K562 (cell line): Measurements from ENCODE around the gene ABL1. TPM values are rescaled to one million over a fixed set of nuclear protein-coding genes. Genes with fewer than 3 reads are reported as not detected.
A peak's percentile ranks its signal among the peaks of the same experiment; 100 is the strongest.

Experiments
- ATAC-seq: fragments of 200-7000 bp; cut with Tn5 transposase; 3 replicates; pipeline ENCODE4 v1.9.1; 2020; ENCODE audit warnings: moderate library complexity
- BruUV-seq: library from RNA; stranded (reverse); fragments of 400-500 nt; replicated peaks from 2 replicates; lab custom pipeline; 2021; lab: Mats Ljungman, UMichigan
- CTCF ChIA-PET: fragments of 300-600 bp; formaldehyde crosslinking; extraction: SDS; loops from one replicate; lab custom pipeline; 2021; ENCODE audit warnings: low intra/inter-chr PET ratio; lab: Yijun Ruan, JAX
- POLR2A ChIA-PET: fragments of 300-600, 350-650 bp; sonication (Branson Sonifier 250); formaldehyde crosslinking; extraction: SDS; loops from one replicate; lab custom pipeline; 2021; ENCODE audit warnings: antibody characterized with exemption, inconsistent platforms; lab: Yijun Ruan, JAX
- DNase-seq, 4 experiments: peaks; one replicate each; pipeline versions ENCODE4 v3.0.0 to v3.0.0-alpha.2; 2011 to 2018; ENCODE audit warnings: low spot score in 3 of 4, mixed read lengths in 3 of 4; ENCODE audit errors: extremely low read depth in 1 of 4
- FAIRE-seq: peaks from 2 replicates; lab custom pipeline; 2011; peaks lifted over from hg19 to GRCh38; lab: Jason Lieb, UNC
- H2AFZ ChIP-seq: 2 replicates; pipeline ENCODE4 v1.6.0; 2011; ENCODE audit warnings: low read depth, low read length, control low read depth, inconsistent platforms
- H3K27ac ChIP-seq: fragments of 200-600 bp; 3 replicates; pipeline ENCODE4 v1.8.0; 2011; ENCODE audit warnings: low read depth, mild to moderate bottlenecking, control low read depth, inconsistent platforms, low read length, moderate library complexity, mixed read lengths; ENCODE audit errors: extremely low read depth
- H3K27me3 ChIP-seq, 2 experiments: fragments of 300-600 bp in 1 of 2; 2 replicates in 1 of 2; 3 replicates in 1 of 2; pipeline versions ENCODE4 v1.6.0 to v1.8.0; 2011; ENCODE audit warnings: inconsistent platforms in 2 of 2, low read length in 2 of 2, mild to moderate bottlenecking in 1 of 2, mixed read lengths in 1 of 2, moderate library complexity in 1 of 2; ENCODE audit not compliant: control insufficient read depth in 2 of 2, insufficient read depth in 2 of 2
- H3K36me3 ChIP-seq: fragments of 300-600 bp; 3 replicates; pipeline ENCODE4 v1.8.0; 2011; ENCODE audit warnings: mild to moderate bottlenecking, low read length, inconsistent platforms; ENCODE audit not compliant: control insufficient read depth, insufficient read depth
- H3K4me1 ChIP-seq, 2 experiments: fragments of 200-600 bp in 1 of 2; replicated peaks in 1 of 2; 2 replicates in 1 of 2; 3 replicates in 1 of 2; pipeline versions ENCODE4 v1.5.1 to v1.8.0; 2011; ENCODE audit warnings: inconsistent platforms in 2 of 2, low read length in 2 of 2, mild to moderate bottlenecking in 1 of 2, mixed read lengths in 1 of 2, moderate library complexity in 1 of 2; ENCODE audit not compliant: control insufficient read depth in 2 of 2, insufficient read depth in 2 of 2
- H3K4me2 ChIP-seq: 2 replicates; pipeline ENCODE4 v1.6.1; 2011; ENCODE audit warnings: low read length, control low read depth, inconsistent platforms, mixed read lengths; ENCODE audit not compliant: insufficient read depth
- H3K4me3 ChIP-seq: fragments of 200-600 bp; sonication (generic), shearing (Covaris generic); 2 replicates; pipeline ENCODE4 v1.5.1; 2016; ENCODE audit warnings: control low read depth, inconsistent platforms
- H3K79me2 ChIP-seq: fragments of 200-600 bp; 3 replicates; pipeline ENCODE4 v1.8.0; 2011; ENCODE audit warnings: low read length, inconsistent platforms; ENCODE audit not compliant: control insufficient read depth, insufficient read depth
- H3K9ac ChIP-seq, 2 experiments: 2 replicates each; pipeline versions ENCODE4 v1.6.0 to v1.6.1; 2011; ENCODE audit warnings: low read depth in 2 of 2, low read length in 2 of 2, control low read depth in 1 of 2, inconsistent platforms in 1 of 2, mild to moderate bottlenecking in 1 of 2, mixed read lengths in 1 of 2; ENCODE audit not compliant: insufficient read depth in 1 of 2
- H3K9me1 ChIP-seq: one replicate; pipeline ENCODE4 v1.6.0; 2011; ENCODE audit warnings: inconsistent platforms, mild to moderate bottlenecking, low read length, moderate library complexity; ENCODE audit not compliant: control insufficient read depth, insufficient read depth
- H3K9me3 ChIP-seq: replicated peaks from 2 replicates; pipeline ENCODE4 v1.5.1; 2011; ENCODE audit warnings: low read depth, low read length, inconsistent platforms; ENCODE audit not compliant: control insufficient read depth, insufficient read depth
- H4K20me1 ChIP-seq: replicated peaks from 2 replicates; pipeline ENCODE4 v1.6.1; 2011; ENCODE audit warnings: low read length, inconsistent platforms, mixed read lengths; ENCODE audit not compliant: control insufficient read depth, insufficient read depth
- BRD4 ChIP-seq: fragments of 200-600 bp; sonication (generic); IDR thresholded peaks from 2 replicates; pipeline ENCODE4 v1.6.1; 2017; ENCODE audit warnings: inconsistent platforms
- DACH1 ChIP-seq: fragments of 450-650 bp; IDR thresholded peaks from 2 replicates; pipeline ENCODE4 v1.6.1; 2018; ENCODE audit not compliant: partially characterized antibody
- DIDO1 ChIP-seq: fragments of 450-650 bp; IDR thresholded peaks from 2 replicates; pipeline ENCODE4 v1.6.1; 2016; ENCODE audit warnings: low read depth, missing biosample characterization, missing genetic modification characterization
- HDAC6 ChIP-seq: IDR thresholded peaks from 2 replicates; pipeline ENCODE4 v1.6.1; 2012; ENCODE audit warnings: low read depth, mild to moderate bottlenecking, control low read depth, inconsistent platforms, low read length, moderate library complexity
- JUN ChIP-seq, 2 experiments: sonication (generic) in 1 of 2; formaldehyde crosslinking in 1 of 2; IDR thresholded peaks; 2 replicates each; pipeline versions ENCODE4 v1.6.1 to v1.8.0; 2012 to 2022; ENCODE audit warnings: borderline replicate concordance in 2 of 2, mild to moderate bottlenecking in 2 of 2, improper control_type of control experiment in 1 of 2, low read depth in 1 of 2, low read length in 1 of 2, missing genetic modification reagents in 1 of 2
- KLF13 ChIP-seq: fragments of 450-650 bp; IDR thresholded peaks from 2 replicates; pipeline ENCODE4 v1.6.1; 2016; ENCODE audit warnings: missing genetic modification characterization, low read depth, mild to moderate bottlenecking, missing compliant biosample characterization, moderate library complexity, borderline replicate concordance
- PHB ChIP-seq: fragments of 250-450 bp; sonication (Bioruptor Pico); IDR thresholded peaks from 2 replicates; pipeline ENCODE4 v1.5.0; 2021
- POLR2H ChIP-seq: IDR thresholded peaks from 2 replicates; pipeline ENCODE4 v1.6.1; 2016; ENCODE audit warnings: missing genetic modification characterization, low read depth, mild to moderate bottlenecking, control low read depth, missing compliant biosample characterization, moderate library complexity
- SFPQ ChIP-seq: fragments of 200-400 bp; formaldehyde crosslinking; IDR thresholded peaks from 2 replicates; pipeline ENCODE4 v1.6.1; 2017; ENCODE audit warnings: mild to moderate bottlenecking, low read depth, low read length, moderate library complexity
- SRSF3 ChIP-seq: fragments of 200-400 bp; formaldehyde crosslinking; IDR thresholded peaks from 2 replicates; pipeline ENCODE4 v1.6.1; 2016; ENCODE audit warnings: mild to moderate bottlenecking, low read length, moderate library complexity; ENCODE audit not compliant: insufficient read depth
- TAF1 ChIP-seq: IDR thresholded peaks from 2 replicates; pipeline ENCODE4 v1.6.1; 2011; ENCODE audit warnings: mild to moderate bottlenecking, low read length, moderate library complexity; ENCODE audit not compliant: insufficient read depth, control insufficient read depth, severe bottlenecking; ENCODE audit errors: extremely low read depth
- TAL1 ChIP-seq: fragments of 450-650 bp; IDR thresholded peaks from 2 replicates; pipeline ENCODE4 v1.6.1; 2016; ENCODE audit warnings: mild to moderate bottlenecking
- ZBTB43 ChIP-seq: sonication (generic); formaldehyde crosslinking; IDR thresholded peaks from 2 replicates; pipeline ENCODE4 v1.8.0; 2023; ENCODE audit warnings: mild to moderate bottlenecking, missing genetic modification reagents
- ZNF699 ChIP-seq: fragments of 250-450 bp; sonication (Bioruptor Pico); IDR thresholded peaks from 2 replicates; pipeline ENCODE4 v1.8.0; 2021; ENCODE audit warnings: mild to moderate bottlenecking, moderate library complexity; ENCODE audit not compliant: insufficient replicate concordance
- ZNF77 ChIP-seq: fragments of 250-450 bp; sonication (Bioruptor Pico); IDR thresholded peaks from 2 replicates; pipeline ENCODE4 v1.5.0; 2020
- WGBS: fragments of 100-300 bp; shearing (Covaris generic); methylation state at CpG from one replicate; pipeline ENCODE4 v1.1.6; 2016; ENCODE audit warnings: low coverage, mixed read lengths; ENCODE audit not compliant: insufficient coverage; ENCODE audit errors: missing lambda C conversion rate; 5-methylcytosine and 5-hydroxymethylcytosine counted together
- in situ Hi-C: fragments of 300-500 bp; cut with MboI; formaldehyde crosslinking; loops from 4 replicates; pipeline ENCODE4 v1.15.0; 2018; ENCODE audit warnings: inconsistent platforms, mixed read lengths
- intact Hi-C: fragments of 100-400 bp; cut with micrococcal nuclease; formaldehyde crosslinking; loops from 2 replicates; pipeline ENCODE4 v1.14.2; 2022
- polyA plus RNA-seq, 8 experiments: library from polyadenylated mRNA; depleted of rRNA in 4 of 8; stranded (reverse) in 5 of 8; unstranded in 3 of 8; fragments of >200 nt; fragmentation: Nextera tagmentation in 2 of 8; fragmentation: Illumina TruSeq in 1 of 8; extraction: Ambion mirVana in 2 of 8; extraction: Trizol in 1 of 8; gene quantifications; 2 replicates each; pipeline versions ENCODE4 v1.2.1 to v1.2.3, GENCODE V29; 2011 to 2014; ENCODE audit warnings: inconsistent platforms in 1 of 8, missing spikeins in 1 of 8
- total RNA-seq, 7 experiments: library from RNA; depleted of rRNA in 6 of 7; stranded (reverse); fragments of >200 nt in 6 of 7; fragmentation: Illumina TruSeq in 2 of 7; extraction: Trizol in 2 of 7; gene quantifications; 2 replicates each; pipeline versions ENCODE4 v1.2.1 to v1.2.3, GENCODE V29; 2011 to 2021; ENCODE audit warnings: low replicate concordance in 1 of 7

Gene ABL1
- total and polyA plus RNA-seq, 9 of the 15 experiments (the other 6 are each of a cell fraction or from before 2014, with no cell fraction given), result 1.5 to 130 (median 37.8) TPM

GRCh38 chr9:130894546-130894945 lies 59.5 kb downstream of the ABL1 start (continued):
- no peak for TF ChIP-seq ZNF699 (CRISPR knock-in tag)

GRCh38 chr9:130895038-130895437 lies 60.0 kb downstream of the ABL1 start:
- Histone ChIP-seq H4K20me1 (peaks cover 91% of the 10 kb centered on the region), H3K4me2 (no peak overlapping the region), H3K4me3 (no peak overlapping the region)
- TF ChIP-seq JUN (IDR thresholded peaks at IDR 0.05; ENCODE audit: borderline replicate concordance, low read depth, low read length), result no peak
- no peak for TF ChIP-seq JUN (CRISPR knock-in tag; IDR thresholded peaks at IDR 0.05; ENCODE audit: borderline replicate concordance)
- TF ChIP-seq TAL1, result no peak
- no peak for TF ChIP-seq ZBTB43 (CRISPR knock-in tag)
- no peak for TF ChIP-seq BRD4
- no peak for TF ChIP-seq DACH1
- no peak for TF ChIP-seq SRSF3
- TF ChIP-seq TAF1, result no peak
- no peak for TF ChIP-seq ZNF77
- no peak for TF ChIP-seq DIDO1 (tag)
- TF ChIP-seq KLF13, result no peak
- TF ChIP-seq SFPQ, result no peak
- no peak for TF ChIP-seq POLR2H (tag)
- no peak for TF ChIP-seq PHB
- no peak for TF ChIP-seq HDAC6
- TF ChIP-seq, all 486 proteins: peak for 0
- ATAC-seq (peak; percentile 1), FAIRE-seq (no peak), DNase-seq (peak in 2 of 4 experiments; percentile 67 to 76)
- Histone ChIP-seq H3K36me3 (peaks cover 11% of the 10 kb centered on the region; the same call in 2 of the 3 replicates), H3K4me1 (peaks cover 6 to 64% of the 10 kb centered on the region in 2 experiments; a peak in 4 of 5 replicates), H3K9ac (peak overlapping the region in 1 of 2 experiments; percentile 40; a peak in 1 of 4 replicates), H3K9me1 (peaks cover 8% of the 10 kb centered on the region), H3K27ac (no peak overlapping the region), H3K9me3 (no peaks in the 10 kb centered on the region), H3K79me2 (no peaks in the 10 kb centered on the region), H3K27me3 (peaks cover 30 to 44% of the 10 kb centered on the region in 2 experiments), H2AFZ (no peak overlapping the region)
- intact Hi-C loops, result no loop called here
- WGBS, result 37% methylated on average over 9 of the region's 9 CpGs
- POLR2A ChIA-PET, result interaction anchor here (0.8 to 14.2 kb wide), 18 partner anchors 11 to 184 kb away, joined by 3 to 334 read pairs (median 5); no protein-coding TSS in a partner anchor
- in situ Hi-C loops, result no loop called here
- CTCF ChIA-PET, result no interaction called here
- BruUV-seq, result no TSS peak
